C4-2B (cell line): ENCODE results near the gene SSTR5.
A peak's percentile ranks its signal among the peaks of the same experiment; 100 is the strongest.

Experiments
- H3K27ac ChIP-seq: fragments of 450-650 bp; 2 replicates; pipeline ENCODE4 v1.5.1; 2017
- CTCF ChIP-seq: fragments of 450-650 bp; conservative IDR thresholded peaks from 2 replicates; pipeline ENCODE4 v1.5.1; 2017; ENCODE audit warnings: mild to moderate bottlenecking
- ZFX ChIP-seq: fragments of 450-650 bp; IDR thresholded peaks from 2 replicates; pipeline ENCODE4 v1.6.1; 2017

Gene SSTR5

GRCh38 chr16:1047801-1048200, 24.7 kb upstream of the SSTR5 start:
- TF ChIP-seq ZFX (no peak), CTCF (no peak)
- peak overlapping the region; percentile 27 for H3K27ac ChIP-seq

GRCh38 chr16:1048442-1049112, 24.0 kb upstream of the SSTR5 start:
- TF ChIP-seq CTCF (no peak), ZFX (no peak)
- peak overlapping the region; percentile 27 for H3K27ac ChIP-seq

GRCh38 chr16:1049113-1049975, 23.2 kb upstream of the SSTR5 start:
- TF ChIP-seq ZFX (no peak), CTCF (no peak)
- H3K27ac ChIP-seq = no peak overlapping the region

GRCh38 chr16:1049976-1050247, 22.6 kb upstream of the SSTR5 start:
- no peak overlapping the region for H3K27ac ChIP-seq
- TF ChIP-seq ZFX = no peak
- no peak for TF ChIP-seq CTCF

GRCh38 chr16:1050516-1050915, 22.0 kb upstream of the SSTR5 start:
- H3K27ac ChIP-seq = no peak overlapping the region
- TF ChIP-seq CTCF (no peak), ZFX (no peak)

GRCh38 chr16:1050921-1051320, 21.6 kb upstream of the SSTR5 start:
- H3K27ac ChIP-seq = no peak overlapping the region
- TF ChIP-seq CTCF (no peak), ZFX (no peak)

- TF ChIP-seq CTCF = no peak
- no peak for TF ChIP-seq ZFX
- no peak overlapping the region for H3K27ac ChIP-seq
Measured at GRCh38 chr16:1051446-1051845, 21.1 kb upstream of the SSTR5 start.
